GM21367 (cell line): ENCODE measurements around the gene PLA2G15.

Source experiments
- ATAC-seq: cut with Tn5 transposase; IDR thresholded peaks from one replicate; pipeline ENCODE4 v1.9.1; 2021; ENCODE audit not compliant: unreplicated experiment

The PLA2G15 gene

GRCh38 chr16:68244903-68245853 is at the start of gene PLA2G15:
TSS of gene PLA2G15 (plus strand) at chr16:68245373. CDS start at chr16:68245427, 54 bp downstream.
- peak; percentile 53 for ATAC-seq

- ATAC-seq: no peak
These were observed 47.9 kb upstream of the PLA2G15 start for GRCh38 chr16:68197250-68197649.

GRCh38 chr16:68200088-68200783 is 44.9 kb upstream of the PLA2G15 start:
- no peak for ATAC-seq

- no peak for ATAC-seq
These were observed 43.1 kb upstream of the PLA2G15 start for GRCh38 chr16:68202091-68202519.

GRCh38 chr16:68206245-68206644 is 38.9 kb upstream of the PLA2G15 start:
- no peak for ATAC-seq

- ATAC-seq: no peak
These were observed 30.4 kb upstream of the PLA2G15 start for GRCh38 chr16:68214726-68215125.

GRCh38 chr16:68215302-68215701 is 29.9 kb upstream of the PLA2G15 start:
- no peak for ATAC-seq

GRCh38 chr16:68216240-68216639 is 28.9 kb upstream of the PLA2G15 start:
- no peak for ATAC-seq

- ATAC-seq: no peak
These were observed 27.7 kb upstream of the PLA2G15 start for GRCh38 chr16:68217506-68217905.

GRCh38 chr16:68219725-68220351 is 25.3 kb upstream of the PLA2G15 start:
- no peak for ATAC-seq

- ATAC-seq: no peak
These were observed 22.1 kb upstream of the PLA2G15 start for GRCh38 chr16:68223072-68223471.

GRCh38 chr16:68226116-68226515 is 19.1 kb upstream of the PLA2G15 start:
- no peak for ATAC-seq

- no peak for ATAC-seq
These were observed 17.9 kb upstream of the PLA2G15 start for GRCh38 chr16:68227183-68227793.

- ATAC-seq: no peak
These were observed 17.2 kb upstream of the PLA2G15 start for GRCh38 chr16:68227850-68228553.

GRCh38 chr16:68228652-68229051 is 16.5 kb upstream of the PLA2G15 start:
- ATAC-seq: no peak

GRCh38 chr16:68229431-68230175 is 15.6 kb upstream of the PLA2G15 start:
- ATAC-seq: no peak

- no peak for ATAC-seq
These were observed 15.0 kb upstream of the PLA2G15 start for GRCh38 chr16:68230176-68230571.

GRCh38 chr16:68230956-68231355 is 14.2 kb upstream of the PLA2G15 start:
- no peak for ATAC-seq

GRCh38 chr16:68231384-68232136 is 13.6 kb upstream of the PLA2G15 start:
- ATAC-seq: no peak
